GM11168 (cell line): ENCODE measurements around the gene SNAP23.

ENCODE experiments used
- in situ Hi-C: fragments of 300-500 bp; cut with MboI; formaldehyde crosslinking; loops from one replicate; pipeline ENCODE4 v1.12.0; 2022; ENCODE audit warnings: low sequenced_read_pairs; ENCODE audit not compliant: unreplicated experiment

Gene SNAP23

DNA sequence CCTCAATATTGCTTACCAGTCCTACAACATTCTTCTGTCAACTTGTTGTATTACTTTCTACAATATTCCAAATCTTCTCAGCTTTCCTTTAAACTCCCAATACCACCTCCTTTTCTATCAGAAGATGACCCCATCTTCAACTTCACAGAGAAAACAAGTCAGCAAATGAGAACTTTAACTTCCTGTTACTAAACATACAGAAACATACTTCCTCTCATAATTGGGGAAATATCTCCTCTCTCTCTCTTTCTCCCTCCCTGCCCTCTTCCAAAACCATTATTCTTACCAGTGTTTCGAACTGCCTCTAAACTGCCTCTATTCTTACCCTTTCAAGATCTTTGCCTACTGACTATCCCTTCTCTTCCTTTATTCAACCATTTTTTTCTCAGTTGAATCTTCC lies 1.8 kb upstream of the SNAP23 start:
- in situ Hi-C loops, result no loop called here

DNA sequence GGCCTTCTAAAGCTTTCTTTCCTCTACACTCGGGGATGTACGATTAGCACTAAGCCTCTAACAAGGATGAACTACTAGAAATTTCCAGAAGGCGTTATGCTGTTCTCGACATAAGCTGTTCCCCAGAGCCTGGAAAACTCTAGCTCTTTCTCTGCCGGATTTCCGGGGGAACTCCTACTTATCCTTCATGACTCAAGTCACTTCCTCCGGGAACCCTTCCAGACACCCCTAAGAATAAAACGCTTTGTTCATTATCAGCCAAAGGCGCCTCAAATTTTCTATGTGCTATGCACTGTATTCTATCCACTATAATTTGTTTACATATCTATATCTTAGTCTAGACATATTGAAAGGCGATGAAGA lies 455 bp upstream of the SNAP23 start:
- in situ Hi-C loops, result no loop called here

DNA sequence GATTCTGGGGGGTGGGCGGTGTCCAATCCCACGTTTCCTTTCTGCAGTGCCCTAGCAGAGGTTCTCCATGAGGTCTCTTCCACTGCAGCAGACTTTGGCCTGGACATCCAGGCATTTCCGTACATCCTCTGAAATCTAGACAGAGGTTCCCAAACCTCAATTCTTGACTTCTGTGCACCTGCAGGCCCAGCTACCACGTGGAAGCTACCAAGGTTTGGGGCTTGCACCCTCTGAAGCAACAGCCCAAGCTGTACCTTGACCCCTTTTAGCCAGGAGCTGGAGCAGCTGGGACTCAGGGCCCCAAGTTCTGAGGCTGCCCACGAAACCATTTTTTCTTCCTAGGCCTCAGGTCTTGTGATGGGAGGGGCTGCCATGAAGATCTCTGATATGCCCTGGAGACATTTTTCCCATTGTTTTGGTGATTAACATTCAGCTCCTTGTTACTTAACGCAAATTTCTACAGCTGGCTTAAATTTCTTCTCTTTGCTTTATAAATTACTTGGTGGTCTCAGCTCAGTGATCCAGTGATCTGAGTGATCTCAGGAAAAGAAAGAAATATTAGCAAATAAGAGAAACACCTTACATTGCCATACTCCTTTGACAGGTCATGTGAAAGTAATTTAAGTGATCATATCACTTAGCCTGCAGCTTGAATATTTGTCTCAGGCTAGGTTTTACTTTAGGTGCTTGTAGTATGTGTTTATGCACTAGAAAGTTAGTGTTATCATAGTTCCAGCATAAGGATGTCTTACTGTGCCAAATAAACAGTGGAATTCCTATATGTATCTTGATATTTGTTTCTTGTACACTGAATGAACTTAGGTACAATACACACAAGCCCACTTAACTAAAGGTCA lies 3.0 kb downstream of the SNAP23 start:
- in situ Hi-C loops, result no loop called here

DNA sequence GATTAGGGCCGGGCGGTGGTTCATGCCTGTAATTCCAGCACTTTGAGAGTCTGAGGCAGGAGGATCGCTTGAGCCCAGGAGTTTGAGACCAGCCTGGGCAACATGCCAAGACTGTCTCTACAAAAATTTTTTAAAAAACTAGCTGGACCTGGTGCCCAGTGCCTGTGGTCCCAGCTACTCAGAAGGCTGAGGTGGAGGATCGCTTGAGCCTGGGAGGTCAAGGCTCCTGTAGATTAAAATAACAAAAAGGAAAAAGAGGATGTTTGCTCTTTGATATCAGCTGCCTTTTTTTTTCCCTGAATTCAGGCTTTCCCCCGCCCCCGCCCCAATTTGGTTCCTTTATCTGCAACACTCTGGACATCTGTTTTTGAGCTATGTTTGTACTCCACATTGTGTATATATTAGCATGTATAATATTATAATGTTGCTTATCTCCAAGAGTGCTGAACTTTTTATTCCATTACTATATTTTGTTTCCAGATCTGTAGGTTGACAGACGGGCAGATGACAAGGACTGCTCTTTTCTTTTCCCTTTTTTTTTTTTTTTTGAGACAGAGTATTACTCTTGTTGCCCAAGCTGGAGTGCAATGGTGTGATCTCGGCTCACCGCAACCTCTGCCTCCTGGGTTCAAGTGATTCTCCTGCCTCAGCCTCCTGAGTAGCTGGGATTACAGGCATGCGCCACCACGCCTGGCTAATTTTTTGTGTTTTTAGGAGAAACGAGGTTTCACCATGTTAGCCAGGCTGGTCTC lies 4.6 kb downstream of the SNAP23 start:
- in situ Hi-C loops, result no loop called here

- in situ Hi-C loops, result no loop called here
Measured at GRCh38 chr15:42502477-42502876, 7.0 kb downstream of the SNAP23 start.

DNA sequence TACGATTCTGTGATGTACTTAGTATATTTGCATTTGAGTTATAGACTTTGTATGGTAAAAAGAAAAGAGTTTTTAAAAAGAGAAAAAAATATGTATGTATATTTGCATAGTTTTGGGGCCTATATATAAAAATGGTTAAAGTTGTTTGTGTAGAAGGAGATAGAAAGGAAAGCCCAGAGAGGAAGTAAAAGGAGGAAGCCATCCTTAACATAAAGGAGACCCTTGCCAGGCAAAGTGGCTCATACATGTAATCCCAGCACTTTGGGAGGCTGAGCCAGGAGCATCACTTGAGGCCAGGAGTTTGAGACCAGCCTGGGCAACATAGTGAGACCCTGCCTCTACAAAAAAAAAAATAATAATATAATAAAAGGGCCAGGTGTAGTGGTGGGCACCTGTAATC lies 8.4 kb downstream of the SNAP23 start:
- in situ Hi-C loops, result no loop called here

- in situ Hi-C loops, result no loop called here
Measured at GRCh38 chr15:42504631-42505030, 9.2 kb downstream of the SNAP23 start.

GRCh38 chr15:42507514-42507913 lies 12.1 kb downstream of the SNAP23 start:
- in situ Hi-C loops, result no loop called here

GRCh38 chr15:42508263-42508690 lies 12.8 kb downstream of the SNAP23 start:
- in situ Hi-C loops, result no loop called here

- in situ Hi-C loops, result no loop called here
Measured at GRCh38 chr15:42510258-42511006, 15.0 kb downstream of the SNAP23 start.

GRCh38 chr15:42511007-42511391 lies 15.6 kb downstream of the SNAP23 start:
- in situ Hi-C loops, result no loop called here

DNA sequence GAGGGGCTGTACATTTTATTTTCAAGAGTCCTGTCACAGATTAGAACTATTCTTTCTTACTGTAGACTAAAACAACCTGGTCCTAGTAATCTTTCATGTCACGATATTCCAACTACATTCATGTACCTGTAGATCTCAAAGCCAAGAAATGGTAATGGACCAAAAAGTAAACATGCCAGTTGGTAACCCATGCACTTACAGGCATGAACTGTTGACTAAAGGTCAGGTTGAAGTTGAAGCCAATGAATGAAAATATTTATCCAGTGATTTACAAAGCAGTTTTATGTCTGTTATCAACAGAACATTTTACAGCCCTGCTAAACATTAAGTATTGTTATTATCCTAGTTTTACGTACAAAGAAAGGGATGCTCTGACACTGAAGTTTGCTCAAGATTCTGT lies 27.9 kb downstream of the SNAP23 start:
- in situ Hi-C loops, result no loop called here

- in situ Hi-C loops, result no loop called here
Measured at GRCh38 chr15:42528970-42529369, 33.5 kb downstream of the SNAP23 start.

GRCh38 chr15:42533246-42533645 lies 37.8 kb downstream of the SNAP23 start:
- in situ Hi-C loops, result no loop called here

DNA sequence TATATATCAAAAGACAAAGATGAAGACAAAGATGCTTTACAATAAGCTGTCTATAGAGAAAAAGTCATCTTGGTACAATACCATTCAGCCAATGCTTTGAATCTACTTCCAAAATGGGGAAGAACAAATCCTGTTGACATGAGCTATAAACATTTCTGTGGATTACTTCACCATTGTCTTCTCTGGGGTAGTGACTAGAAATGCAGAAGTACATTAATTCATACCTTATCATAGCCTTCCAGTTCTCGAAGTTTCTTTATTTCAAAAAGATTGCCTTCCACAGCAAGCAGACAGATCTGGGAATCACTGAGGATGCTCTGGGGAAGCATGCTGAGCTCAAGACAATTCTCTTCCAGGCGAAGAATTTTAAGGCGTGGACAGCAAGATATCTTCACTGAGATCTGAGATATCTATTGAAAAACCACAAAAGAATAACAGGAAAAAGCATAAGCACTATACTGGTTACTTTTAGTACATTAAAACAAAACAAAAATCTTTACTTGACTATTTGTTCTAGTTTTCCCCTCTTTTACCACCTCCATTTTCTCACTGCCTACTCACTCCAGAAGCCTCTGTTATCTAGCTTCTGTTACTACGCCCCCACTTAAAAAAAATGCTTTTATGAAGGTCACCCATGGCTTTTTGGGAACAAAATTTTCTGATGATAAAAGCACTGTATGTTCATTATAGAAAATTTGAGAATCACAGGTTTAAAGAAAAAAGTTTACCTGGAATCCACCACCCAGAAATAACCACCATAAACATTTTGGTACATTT lies 49.6 kb downstream of the SNAP23 start:
- in situ Hi-C loops, result no loop called here

GRCh38 chr15:42547918-42548248 lies 52.4 kb downstream of the SNAP23 start:
- in situ Hi-C loops, result no loop called here

DNA sequence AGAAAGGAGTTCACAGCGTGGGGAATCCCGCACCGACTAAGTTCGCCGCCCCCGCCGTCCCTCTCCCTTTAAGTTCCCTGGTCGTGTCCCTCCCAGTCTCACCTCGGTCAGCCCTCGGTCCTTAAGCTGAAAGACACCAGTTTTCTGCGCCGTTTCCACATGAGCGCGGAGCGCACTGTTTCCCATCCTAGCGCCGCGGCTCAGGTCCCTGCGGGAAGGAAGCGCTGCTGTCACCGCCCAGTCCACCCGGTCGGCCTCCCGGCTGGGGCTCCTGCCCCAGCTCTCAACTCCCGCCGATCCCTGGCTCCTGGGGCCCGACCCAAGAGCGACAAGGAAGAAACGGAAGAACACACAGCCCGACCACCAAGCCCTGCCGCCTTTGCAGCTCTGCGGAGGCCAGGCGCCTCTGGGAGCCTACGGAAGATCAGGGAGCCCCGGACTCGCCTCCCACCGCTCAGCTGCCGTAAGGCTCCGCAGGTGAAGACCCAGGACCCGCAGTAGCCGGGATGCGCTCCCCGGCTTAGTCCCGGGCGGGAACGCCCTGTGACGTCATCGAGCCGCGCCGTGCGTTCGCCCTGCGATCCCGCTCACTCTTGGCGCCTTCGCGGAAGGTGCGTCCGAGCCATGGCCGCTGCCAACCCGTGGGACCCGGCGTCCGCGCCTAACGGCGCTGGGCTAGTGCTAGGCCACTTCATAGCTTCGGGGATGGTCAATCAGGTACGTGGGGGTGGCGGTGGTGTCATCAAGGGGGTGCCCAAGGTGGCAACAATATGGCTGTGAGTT lies 53.0 kb downstream of the SNAP23 start, which contains the start of the genes HAUS2 and LRRC57:
TSS of gene HAUS2 (plus strand) at position 590 of the 783 bp plus-strand sequence. CDS start at position 625, 35 bp downstream.
TSS of gene LRRC57 (minus strand) at position 545 of the 783 bp plus-strand sequence. CDS start at position 186, 359 bp downstream.
- in situ Hi-C loops, result no loop called here

- in situ Hi-C loops, result no loop called here
Measured at GRCh38 chr15:42549032-42549491, 53.6 kb downstream of the SNAP23 start.

- in situ Hi-C loops, result no loop called here
Measured at GRCh38 chr15:42549741-42550392, 54.4 kb downstream of the SNAP23 start.
